OCI-LY7 (cell line): ENCODE measurements around the gene OR2V2.

ENCODE experiments used
- EZH2phosphoT487 ChIP-seq: fragments of 200-600 bp; sonication (generic); IDR thresholded peaks from 2 replicates; pipeline ENCODE4 v1.6.1; 2018; ENCODE audit warnings: low read depth, borderline replicate concordance, mild to moderate bottlenecking, mixed run types, antibody characterized with exemption, low read length, moderate library complexity, mixed read lengths
- TF ChIP-seq, protein P1 (sequence below): fragments of 200-600 bp; sonication (generic); conservative IDR thresholded peaks from 2 replicates; pipeline ENCODE4 v1.5.1; 2014; ENCODE audit warnings: mild to moderate bottlenecking, antibody characterized with exemption, low read length, moderate library complexity, mixed read lengths

DNA sequence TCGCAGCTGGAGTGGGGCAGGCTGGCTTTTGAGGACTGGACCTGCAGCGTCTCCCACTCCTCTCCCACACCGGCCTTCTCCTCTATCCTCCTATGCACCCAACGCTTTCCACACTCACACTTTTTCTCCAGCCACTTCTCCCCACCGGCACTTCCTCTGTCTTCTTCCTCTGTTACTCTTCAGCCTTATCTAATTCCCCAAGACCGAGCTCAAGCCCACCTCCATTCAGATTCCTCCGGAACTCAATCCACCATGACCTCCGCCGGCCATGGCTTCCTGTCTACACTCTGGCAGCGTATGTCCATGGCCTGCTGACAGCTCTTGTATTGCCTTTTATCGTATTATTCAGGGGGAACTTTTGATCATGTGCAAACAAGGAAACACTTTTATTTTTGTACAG lies 15.9 kb upstream of the OR2V2 start:
- TF ChIP-seq, protein P1, sequence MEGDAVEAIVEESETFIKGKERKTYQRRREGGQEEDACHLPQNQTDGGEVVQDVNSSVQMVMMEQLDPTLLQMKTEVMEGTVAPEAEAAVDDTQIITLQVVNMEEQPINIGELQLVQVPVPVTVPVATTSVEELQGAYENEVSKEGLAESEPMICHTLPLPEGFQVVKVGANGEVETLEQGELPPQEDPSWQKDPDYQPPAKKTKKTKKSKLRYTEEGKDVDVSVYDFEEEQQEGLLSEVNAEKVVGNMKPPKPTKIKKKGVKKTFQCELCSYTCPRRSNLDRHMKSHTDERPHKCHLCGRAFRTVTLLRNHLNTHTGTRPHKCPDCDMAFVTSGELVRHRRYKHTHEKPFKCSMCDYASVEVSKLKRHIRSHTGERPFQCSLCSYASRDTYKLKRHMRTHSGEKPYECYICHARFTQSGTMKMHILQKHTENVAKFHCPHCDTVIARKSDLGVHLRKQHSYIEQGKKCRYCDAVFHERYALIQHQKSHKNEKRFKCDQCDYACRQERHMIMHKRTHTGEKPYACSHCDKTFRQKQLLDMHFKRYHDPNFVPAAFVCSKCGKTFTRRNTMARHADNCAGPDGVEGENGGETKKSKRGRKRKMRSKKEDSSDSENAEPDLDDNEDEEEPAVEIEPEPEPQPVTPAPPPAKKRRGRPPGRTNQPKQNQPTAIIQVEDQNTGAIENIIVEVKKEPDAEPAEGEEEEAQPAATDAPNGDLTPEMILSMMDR: no peak
- TF ChIP-seq EZH2phosphoT487: no peak
